ENCODE data around the gene CACNA1A. TPM values are rescaled to one million over a fixed set of nuclear protein-coding genes. Genes with fewer than 3 reads are reported as not detected.

The CACNA1A gene
- total RNA-seq, 3 donors from 2014 or later = 2.3 to 10.1 (median 5.7) TPM

- no peaks in the 10 kb centered on the region for H3K9me3 ChIP-seq
- no peak overlapping the region for H3K4me3 ChIP-seq
- DNase-seq = no peak
- no peaks in the 10 kb centered on the region for H3K4me1 ChIP-seq (ENCODE audit: low read depth)
- no peaks in the 10 kb centered on the region for H3K36me3 ChIP-seq (ENCODE audit: low read depth)
- ATAC-seq = no peak
- TF ChIP-seq CTCF (IDR thresholded peaks at IDR 0.05) = no peak
- intact Hi-C loops (cut with DNase I, micrococcal nuclease) = no loop called here
Observed at GRCh38 chr19:13255719-13256059, 250.6 kb downstream of the CACNA1A start.

- no peak for TF ChIP-seq CTCF (IDR thresholded peaks at IDR 0.05)
- H3K4me1 ChIP-seq (ENCODE audit: low read depth) = no peaks in the 10 kb centered on the region
- no peaks in the 10 kb centered on the region for H3K9me3 ChIP-seq
- DNase-seq = no peak
- intact Hi-C loops (cut with DNase I, micrococcal nuclease) = no loop called here
- no peak overlapping the region for H3K4me3 ChIP-seq
- H3K36me3 ChIP-seq (ENCODE audit: low read depth) = no peaks in the 10 kb centered on the region
- ATAC-seq = no peak
Observed at GRCh38 chr19:13255041-13255718, 251.1 kb downstream of the CACNA1A start.

GRCh38 chr19:13252569-13253335, 253.5 kb downstream of the CACNA1A start:
- Histone ChIP-seq H3K4me3 (no peak overlapping the region), H3K9me3 (no peaks in the 10 kb centered on the region), H3K4me1 (ENCODE audit: low read depth) (no peaks in the 10 kb centered on the region), H3K36me3 (ENCODE audit: low read depth) (no peaks in the 10 kb centered on the region)
- no peak for ATAC-seq
- intact Hi-C loops (cut with DNase I, micrococcal nuclease) = no loop called here
- DNase-seq = no peak
- TF ChIP-seq CTCF (IDR thresholded peaks at IDR 0.05) = no peak

GRCh38 chr19:13244920-13245319, 261.4 kb downstream of the CACNA1A start:
- Histone ChIP-seq H3K9me3 (no peaks in the 10 kb centered on the region), H3K4me1 (ENCODE audit: low read depth) (no peaks in the 10 kb centered on the region), H3K4me3 (no peak overlapping the region), H3K36me3 (ENCODE audit: low read depth) (no peaks in the 10 kb centered on the region)
- intact Hi-C loops (cut with DNase I, micrococcal nuclease) = no loop called here
- ATAC-seq (no peak), DNase-seq (no peak)
- TF ChIP-seq CTCF (IDR thresholded peaks at IDR 0.05) = no peak

DNA sequence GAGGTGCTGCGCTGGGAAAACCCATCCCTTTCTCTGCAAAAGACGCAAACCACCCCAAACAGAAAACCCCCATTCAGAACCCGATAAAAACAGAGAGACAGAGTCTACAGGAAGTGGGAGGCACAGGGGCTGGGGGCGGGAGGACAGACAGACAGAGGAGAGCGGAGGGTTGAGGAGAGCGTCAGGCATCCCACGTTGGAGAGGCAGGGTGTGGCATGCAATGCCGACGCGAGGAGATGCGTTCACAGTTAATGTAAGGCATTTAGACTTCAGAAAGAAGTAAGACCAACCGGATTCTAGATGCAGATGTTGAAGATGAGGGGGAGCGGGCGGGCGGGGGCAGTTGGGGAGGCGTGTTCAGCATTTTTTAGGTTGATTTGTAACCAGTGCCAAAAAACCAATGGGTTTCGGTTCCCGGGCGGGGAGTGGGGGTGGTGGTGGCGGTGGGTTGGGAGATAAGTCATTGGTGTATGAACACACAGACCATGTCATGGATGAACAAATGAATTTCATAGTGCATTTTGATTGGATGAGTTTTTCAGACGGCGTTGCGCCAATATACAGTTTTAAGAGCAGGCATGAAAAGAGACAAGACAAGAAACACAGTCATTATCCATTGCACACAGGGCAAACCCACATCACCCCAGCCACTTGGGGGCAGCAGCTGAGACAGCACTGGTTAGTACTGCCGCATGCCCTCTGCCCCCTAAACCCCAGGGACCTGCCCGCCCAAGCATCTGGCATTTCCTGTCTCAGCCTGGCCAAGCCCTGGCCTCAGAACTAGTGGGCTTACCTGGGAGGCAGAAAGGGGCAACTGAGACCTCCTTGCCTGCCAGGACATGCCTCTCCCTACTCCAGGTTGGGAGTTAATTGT, 264.8 kb downstream of the CACNA1A start:
- no peaks in the 10 kb centered on the region for H3K36me3 ChIP-seq (ENCODE audit: low read depth)
- TF ChIP-seq CTCF (IDR thresholded peaks at IDR 0.05) = no peak
- no peaks in the 10 kb centered on the region for H3K4me1 ChIP-seq (ENCODE audit: low read depth)
- intact Hi-C loops (cut with DNase I, micrococcal nuclease) = no loop called here
- no peak for ATAC-seq
- H3K4me3 ChIP-seq = no peak overlapping the region
- DNase-seq = no peak
- H3K9me3 ChIP-seq = no peaks in the 10 kb centered on the region

All from mucosa of descending colon (tissue), 3 donors.